Measurements from ENCODE around the gene KIAA1755. TPM values are rescaled to one million over a fixed set of nuclear protein-coding genes. Genes with fewer than 3 reads are reported as not detected.

Gene KIAA1755
- total and polyA plus RNA-seq, 8 donors: 1.2 to 9.4 (median 3.1) TPM; not detected in 1

DNA sequence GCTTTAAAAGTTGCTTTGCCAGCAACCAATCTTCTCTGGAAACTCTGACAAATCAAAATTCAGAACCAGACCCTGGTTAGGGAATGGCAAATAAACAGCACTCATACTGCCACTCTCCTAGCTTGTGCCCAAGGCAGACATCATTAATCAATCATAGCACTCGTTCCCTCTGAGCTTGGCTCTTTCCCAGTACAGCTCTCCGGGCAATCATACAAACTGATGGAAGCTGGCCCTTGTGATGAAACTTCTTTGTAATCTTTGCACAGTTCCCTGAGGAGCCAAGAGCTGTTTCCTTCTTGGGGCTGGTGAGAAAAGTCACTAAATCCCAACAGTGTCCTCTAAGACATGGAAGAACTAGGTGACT lies 34.7 kb downstream of the KIAA1755 start:
- no peaks in the 10 kb centered on the region for H3K9me3 ChIP-seq
- H3K36me3 ChIP-seq: peaks cover 0 to 7% (median 0%) of the 10 kb centered on the region in 4 donors
- intact Hi-C loops (cut with DNase I; ENCODE audit: low total_unique reads): no loop called here
- WGBS, 5 donors: 24 to 50% (median 40%) methylated on average over 2 of the region's 2 CpGs
- H3K27me3 ChIP-seq: no peaks in the 10 kb centered on the region
- DNase-seq: no peak
- TF ChIP-seq POLR2A (IDR thresholded peaks at IDR 0.05) (no peak), EP300 (IDR thresholded peaks at IDR 0.05) (no peak), CTCF (IDR thresholded peaks at IDR 0.05) (no peak), POLR2AphosphoS5 (IDR thresholded peaks at IDR 0.05) (peak in 1 of 3 donors; percentile 8)
- H3K27ac ChIP-seq: no peak overlapping the region
- H3K4me3 ChIP-seq: no peak overlapping the region
- peaks cover 0 to 16% (median 8%) of the 10 kb centered on the region in 4 donors for H3K4me1 ChIP-seq

GRCh38 chr20:38225240-38225899 lies 35.2 kb downstream of the KIAA1755 start:
- no peaks in the 10 kb centered on the region for H3K9me3 ChIP-seq
- peaks cover 0 to 7% (median 0%) of the 10 kb centered on the region in 4 donors for H3K36me3 ChIP-seq
- H3K27ac ChIP-seq: no peak overlapping the region
- intact Hi-C loops (cut with DNase I; ENCODE audit: low total_unique reads): no loop called here
- H3K4me1 ChIP-seq: peaks cover 0 to 18% (median 11%) of the 10 kb centered on the region in 4 donors
- H3K4me3 ChIP-seq: no peak overlapping the region
- WGBS, 5 donors: 77 to 86% (median 84%) methylated on average over 8 of the region's 8 CpGs
- no peak for DNase-seq
- H3K27me3 ChIP-seq: no peaks in the 10 kb centered on the region
- TF ChIP-seq EP300 (IDR thresholded peaks at IDR 0.05): no peak
- TF ChIP-seq POLR2AphosphoS5 (IDR thresholded peaks at IDR 0.05): no peak
- TF ChIP-seq POLR2A (IDR thresholded peaks at IDR 0.05): no peak
- no peak for TF ChIP-seq CTCF (IDR thresholded peaks at IDR 0.05)

- Histone ChIP-seq H3K4me3 (no peak overlapping the region), H3K36me3 (peaks cover 0 to 7% (median 1%) of the 10 kb centered on the region in 4 donors), H3K9me3 (no peaks in the 10 kb centered on the region), H3K4me1 (peaks cover 0 to 18% (median 11%) of the 10 kb centered on the region in 4 donors), H3K27me3 (no peaks in the 10 kb centered on the region), H3K27ac (no peak overlapping the region)
- DNase-seq: no peak
- intact Hi-C loops (cut with DNase I; ENCODE audit: low total_unique reads): loop anchor here (5.0 kb wide), 1 partner anchor 167 kb away; no protein-coding TSS in a partner anchor
- WGBS, 5 donors: 76 to 86% (median 80%) methylated on average over 10 of the region's 10 CpGs
- TF ChIP-seq CTCF (IDR thresholded peaks at IDR 0.05) (no peak), EP300 (IDR thresholded peaks at IDR 0.05) (no peak), POLR2AphosphoS5 (IDR thresholded peaks at IDR 0.05) (no peak), POLR2A (IDR thresholded peaks at IDR 0.05) (no peak)
Observed at GRCh38 chr20:38224531-38224930, 36.0 kb downstream of the KIAA1755 start.

DNA sequence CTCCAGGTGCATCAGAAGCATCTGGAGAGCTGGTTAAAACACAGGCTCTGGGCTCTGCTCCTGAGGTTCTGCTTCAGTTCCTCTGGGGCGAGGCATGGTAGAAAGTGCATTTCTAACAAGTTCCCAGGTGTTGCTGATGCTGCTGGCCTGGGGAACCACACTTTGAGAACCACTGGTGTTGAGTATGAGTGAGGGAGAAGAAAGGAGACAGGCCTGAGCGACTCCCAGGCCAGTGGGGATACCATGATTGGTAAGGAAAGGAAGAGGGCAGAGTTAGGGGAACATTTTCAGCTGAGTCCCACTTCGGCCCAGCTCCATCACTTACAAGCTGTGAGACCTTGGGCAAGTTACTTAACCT lies 36.8 kb downstream of the KIAA1755 start:
- peaks cover 0 to 7% (median 2%) of the 10 kb centered on the region in 4 donors for H3K36me3 ChIP-seq
- no peaks in the 10 kb centered on the region for H3K9me3 ChIP-seq
- 82 to 94% (median 85%) methylated on average over 3 of the region's 3 CpGs for WGBS, 5 donors
- no peak overlapping the region for H3K4me3 ChIP-seq
- no peaks in the 10 kb centered on the region for H3K27me3 ChIP-seq
- intact Hi-C loops (cut with DNase I; ENCODE audit: low total_unique reads): loop anchor here (5.0 kb wide), 1 partner anchor 166 kb away; no protein-coding TSS in a partner anchor
- no peak overlapping the region for H3K27ac ChIP-seq
- no peak for TF ChIP-seq POLR2AphosphoS5 (IDR thresholded peaks at IDR 0.05)
- TF ChIP-seq EP300 (IDR thresholded peaks at IDR 0.05): no peak
- TF ChIP-seq CTCF (IDR thresholded peaks at IDR 0.05): no peak
- TF ChIP-seq POLR2A (IDR thresholded peaks at IDR 0.05): no peak
- peaks cover 0 to 18% (median 11%) of the 10 kb centered on the region in 4 donors for H3K4me1 ChIP-seq
- DNase-seq: no peak
